Thyroid gland (tissue), 4 donors: ENCODE measurements around the gene KRTAP5-1.

Experiments
- POLR2A ChIP-seq, 2 donors: fragments of 450-650 bp; IDR thresholded peaks; one replicate each; pipeline ENCODE4 v1.6.1; 2017; ENCODE audit warnings: antibody characterized with exemption in 2 of 2, mild to moderate bottlenecking in 2 of 2, moderate library complexity in 1 of 2
- TF ChIP-seq, protein P1 (sequence below), 6 experiments: fragments of 200-600 bp in 3 of 6; fragments of 450-650 bp in 3 of 6; sonication (generic) in 3 of 6; IDR thresholded peaks; one replicate each; pipeline ENCODE4 v1.5.1; 2016 to 2019; ENCODE audit warnings: antibody characterized with exemption in 6 of 6, mild to moderate bottlenecking in 2 of 6, inconsistent platforms in 1 of 6, moderate library complexity in 1 of 6

DNA sequence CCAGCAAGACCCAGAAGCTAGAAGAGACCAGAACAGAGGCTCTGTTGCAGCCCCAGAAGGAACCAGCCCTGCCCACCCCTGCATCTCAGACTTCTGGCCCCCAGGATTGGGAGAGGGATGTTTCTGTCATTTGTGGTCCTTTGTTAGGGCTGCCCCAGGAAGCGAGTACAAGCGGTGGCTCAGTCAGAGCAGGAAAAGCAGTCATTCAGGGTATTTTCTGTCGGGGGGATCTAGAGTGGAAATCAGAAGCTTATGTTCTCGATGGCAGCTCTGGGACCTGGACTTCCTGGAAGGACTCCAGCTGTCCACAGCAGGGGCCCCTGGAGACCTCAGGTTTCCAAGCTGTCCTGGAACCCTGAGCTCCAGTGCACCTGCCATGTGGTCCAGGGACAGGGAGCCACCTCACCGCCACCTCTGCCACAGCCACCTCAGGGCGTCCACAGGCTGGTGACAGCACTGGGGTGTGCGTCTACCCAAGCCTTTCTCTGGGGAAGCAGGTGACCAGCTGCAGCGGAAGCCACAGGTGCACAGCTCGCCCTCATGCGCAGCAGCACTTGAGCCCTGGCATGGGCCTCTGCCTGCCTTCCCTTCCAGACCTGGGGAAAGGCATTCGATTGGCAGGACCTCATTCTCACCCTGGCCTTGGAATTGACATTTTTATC is 47.1 kb upstream of the KRTAP5-1 start:
- no peak for TF ChIP-seq POLR2A (IDR thresholded peaks at IDR 0.05)
- TF ChIP-seq, protein P1, sequence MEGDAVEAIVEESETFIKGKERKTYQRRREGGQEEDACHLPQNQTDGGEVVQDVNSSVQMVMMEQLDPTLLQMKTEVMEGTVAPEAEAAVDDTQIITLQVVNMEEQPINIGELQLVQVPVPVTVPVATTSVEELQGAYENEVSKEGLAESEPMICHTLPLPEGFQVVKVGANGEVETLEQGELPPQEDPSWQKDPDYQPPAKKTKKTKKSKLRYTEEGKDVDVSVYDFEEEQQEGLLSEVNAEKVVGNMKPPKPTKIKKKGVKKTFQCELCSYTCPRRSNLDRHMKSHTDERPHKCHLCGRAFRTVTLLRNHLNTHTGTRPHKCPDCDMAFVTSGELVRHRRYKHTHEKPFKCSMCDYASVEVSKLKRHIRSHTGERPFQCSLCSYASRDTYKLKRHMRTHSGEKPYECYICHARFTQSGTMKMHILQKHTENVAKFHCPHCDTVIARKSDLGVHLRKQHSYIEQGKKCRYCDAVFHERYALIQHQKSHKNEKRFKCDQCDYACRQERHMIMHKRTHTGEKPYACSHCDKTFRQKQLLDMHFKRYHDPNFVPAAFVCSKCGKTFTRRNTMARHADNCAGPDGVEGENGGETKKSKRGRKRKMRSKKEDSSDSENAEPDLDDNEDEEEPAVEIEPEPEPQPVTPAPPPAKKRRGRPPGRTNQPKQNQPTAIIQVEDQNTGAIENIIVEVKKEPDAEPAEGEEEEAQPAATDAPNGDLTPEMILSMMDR (IDR thresholded peaks at IDR 0.05) = no peak
